Measurements from ENCODE around the gene HSPB1.
"Not testable (repeated sequence)": the region's sequence is repeated elsewhere in the genome, so short reads cannot be mapped to it uniquely, and the experiment has no call there.

The HSPB1 gene

GRCh38 chr7:76335417-76335816 lies 32.9 kb downstream of the HSPB1 start:
- DNase-seq = not testable (repeated sequence)

DNA sequence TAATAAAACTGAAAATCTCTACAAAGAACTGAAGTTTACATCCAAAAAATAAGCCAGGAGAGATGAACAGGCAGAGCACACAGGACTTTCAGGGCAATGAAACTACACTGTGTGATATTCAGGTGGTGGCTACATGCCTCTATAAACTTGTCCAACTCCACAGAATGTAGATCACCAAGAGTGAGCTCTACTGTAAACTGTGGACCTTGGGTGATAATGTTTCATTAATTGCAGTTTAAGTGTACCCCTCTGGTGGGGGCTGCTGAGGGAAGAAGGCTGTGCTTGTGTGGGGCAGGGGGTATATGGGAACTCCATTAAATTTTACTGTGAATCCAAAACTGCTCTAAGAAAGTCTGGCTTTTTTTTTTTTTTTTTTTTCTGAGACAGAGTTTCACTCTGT lies 33.6 kb downstream of the HSPB1 start:
- DNase-seq = no peak

DNA sequence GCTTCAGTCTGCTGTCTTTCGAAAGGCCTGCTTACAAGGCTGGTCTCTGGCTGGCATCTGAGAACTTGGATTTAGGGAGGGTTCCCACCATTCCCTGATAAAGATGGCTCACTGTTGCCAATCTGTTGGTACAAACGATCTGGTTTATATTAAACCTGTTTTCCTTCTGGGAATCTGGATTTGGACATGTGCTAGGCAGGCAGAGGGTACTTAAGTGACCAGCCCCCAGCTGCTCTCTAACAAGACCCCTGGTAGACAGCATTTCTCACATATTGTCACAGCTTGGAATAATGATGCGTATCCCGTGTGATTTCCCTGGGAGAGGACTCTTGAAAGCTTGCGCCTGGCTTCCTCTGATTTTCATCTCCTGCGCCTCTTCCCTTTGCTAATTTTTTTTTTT lies 34.7 kb downstream of the HSPB1 start:
- DNase-seq = no peak

- DNase-seq = no peak
These were observed 36.0 kb downstream of the HSPB1 start for GRCh38 chr7:76338298-76339084.

GRCh38 chr7:76340617-76341131 lies 38.2 kb downstream of the HSPB1 start:
- no peak for DNase-seq

DNA sequence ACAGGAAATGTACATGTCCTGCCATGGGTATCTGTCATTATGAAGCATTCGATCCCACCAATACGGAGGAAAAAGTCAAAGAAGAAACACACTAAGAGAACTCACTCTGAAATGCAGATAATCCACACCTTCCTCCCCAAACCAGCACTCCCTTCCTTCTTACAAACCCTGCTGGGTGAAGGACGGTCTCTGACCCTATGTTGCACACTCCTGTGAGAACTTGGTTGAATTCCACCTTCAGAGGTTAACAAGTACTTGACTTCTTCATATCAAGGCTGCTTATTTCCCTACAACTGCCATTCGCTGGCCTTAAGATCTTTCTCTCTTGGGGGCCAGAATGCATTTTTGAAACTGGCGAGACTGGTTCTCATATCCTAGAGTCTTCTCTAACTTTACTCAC lies 39.7 kb downstream of the HSPB1 start:
- DNase-seq = no peak

DNA sequence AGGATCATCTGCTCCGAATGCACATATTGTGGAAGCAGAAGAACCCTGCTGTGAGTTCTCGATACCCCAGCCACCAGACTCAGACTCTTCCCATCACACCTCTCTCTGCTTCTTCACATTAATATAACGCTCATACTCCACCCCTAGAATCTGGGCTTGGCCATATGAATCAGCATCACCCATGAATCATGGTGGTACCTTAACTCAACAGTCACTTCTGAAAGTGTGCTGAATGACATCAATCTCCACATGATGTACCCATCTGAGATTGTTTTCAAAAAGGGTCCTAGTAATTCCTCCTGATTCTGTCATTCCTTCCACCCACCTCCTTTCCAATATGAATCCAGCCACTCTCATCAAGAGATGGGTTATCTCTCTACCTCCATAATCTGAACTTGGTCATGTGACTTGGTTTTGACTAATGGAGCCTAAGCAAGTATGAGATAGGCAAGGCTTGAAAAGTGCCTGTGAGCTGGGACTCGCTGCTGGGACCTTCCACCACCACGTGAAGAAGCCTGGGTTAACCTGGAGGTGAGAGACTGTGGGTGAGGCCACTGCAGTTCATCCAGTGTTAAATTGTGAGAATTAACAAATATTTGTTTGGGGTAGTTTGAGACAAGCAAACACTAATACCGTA lies 40.9 kb downstream of the HSPB1 start:
- DNase-seq = no peak

DNA sequence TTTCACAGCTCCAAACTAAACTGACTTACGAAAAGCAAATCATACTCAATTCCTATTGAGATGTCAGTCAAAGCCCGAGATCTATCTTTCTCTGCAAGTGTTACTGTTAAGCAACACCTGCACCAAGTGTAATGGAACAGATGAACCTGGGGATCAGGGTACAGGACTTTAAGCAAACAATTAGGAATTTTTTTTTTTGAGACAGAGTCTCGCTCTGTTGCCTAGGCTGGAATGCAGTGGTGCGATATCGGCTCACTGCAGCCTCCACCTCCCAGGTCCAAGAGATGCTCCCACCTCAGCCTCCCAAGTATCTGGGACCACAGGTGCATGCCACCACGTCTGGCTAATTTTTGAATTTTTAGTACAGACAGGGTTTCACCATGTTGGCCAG lies 41.5 kb downstream of the HSPB1 start:
- no peak for DNase-seq

DNA sequence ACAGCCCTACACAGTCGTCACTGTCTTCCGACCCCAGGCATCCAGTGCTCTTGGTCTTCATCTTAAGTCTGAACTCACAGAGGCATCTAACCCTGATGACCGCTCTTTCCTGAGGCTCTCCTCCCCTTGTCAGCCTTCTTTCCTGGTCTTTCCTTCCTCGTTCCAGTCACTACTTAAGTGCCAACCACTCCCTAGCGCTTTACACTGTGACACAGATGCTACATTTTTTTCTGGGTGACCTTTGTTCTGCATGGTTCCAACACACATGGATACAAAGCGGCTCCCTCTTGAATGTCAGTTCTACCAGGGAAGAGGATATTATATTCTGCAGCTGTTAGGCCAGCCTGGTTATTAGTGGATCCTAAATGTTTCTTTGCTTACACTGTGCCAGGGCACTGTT lies 43.6 kb downstream of the HSPB1 start:
- DNase-seq = no peak

- DNase-seq = no peak
These were observed 44.3 kb downstream of the HSPB1 start for GRCh38 chr7:76346778-76347177.

GRCh38 chr7:76347710-76348109 lies 45.2 kb downstream of the HSPB1 start:
- no peak for DNase-seq

DNA sequence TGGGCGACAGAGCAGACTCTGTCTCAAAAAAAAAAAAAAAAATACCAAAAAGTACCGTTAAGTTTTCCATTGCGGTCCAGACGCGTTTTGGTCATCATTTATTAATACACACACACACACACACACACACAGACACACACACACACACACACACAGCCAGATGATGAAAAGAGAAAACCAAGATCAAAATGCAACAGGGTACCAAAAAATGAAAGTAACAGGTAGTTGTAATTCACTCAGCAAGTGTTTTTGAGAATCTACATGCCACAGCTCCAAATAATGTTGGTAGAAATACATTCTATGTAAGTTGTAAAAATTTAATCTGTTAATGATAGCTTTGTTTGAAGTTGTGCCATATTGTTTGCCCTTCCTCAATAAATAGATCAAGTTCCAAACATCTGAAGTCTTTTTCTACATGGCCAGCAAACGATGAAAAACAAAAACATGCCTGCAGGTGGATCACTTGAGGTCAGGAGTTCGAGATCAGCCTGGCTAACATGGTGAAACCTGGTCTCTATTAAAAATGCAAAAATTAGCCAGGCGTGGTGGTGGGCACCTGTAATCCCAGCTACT lies 46.9 kb downstream of the HSPB1 start:
- no peak for DNase-seq

DNA sequence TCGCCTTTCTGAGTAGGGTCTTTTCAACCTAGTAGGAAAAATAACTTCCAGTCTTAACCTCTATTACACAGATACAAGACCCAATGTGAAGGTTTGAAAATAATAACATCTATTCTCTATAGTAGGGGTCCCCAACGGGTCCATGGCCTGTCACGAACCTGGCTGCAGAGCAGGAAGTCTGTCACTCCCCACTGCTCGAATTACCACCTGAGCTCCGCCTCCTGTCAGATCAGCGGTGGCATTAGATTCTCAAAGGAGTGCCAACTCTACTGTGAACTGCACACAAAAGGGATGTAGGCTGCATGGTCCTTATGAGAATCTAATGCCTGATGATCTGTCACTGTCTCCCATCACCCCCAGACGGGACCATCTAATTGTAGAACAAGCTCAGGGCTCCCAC lies 48.9 kb downstream of the HSPB1 start:
- no peak for DNase-seq

DNA sequence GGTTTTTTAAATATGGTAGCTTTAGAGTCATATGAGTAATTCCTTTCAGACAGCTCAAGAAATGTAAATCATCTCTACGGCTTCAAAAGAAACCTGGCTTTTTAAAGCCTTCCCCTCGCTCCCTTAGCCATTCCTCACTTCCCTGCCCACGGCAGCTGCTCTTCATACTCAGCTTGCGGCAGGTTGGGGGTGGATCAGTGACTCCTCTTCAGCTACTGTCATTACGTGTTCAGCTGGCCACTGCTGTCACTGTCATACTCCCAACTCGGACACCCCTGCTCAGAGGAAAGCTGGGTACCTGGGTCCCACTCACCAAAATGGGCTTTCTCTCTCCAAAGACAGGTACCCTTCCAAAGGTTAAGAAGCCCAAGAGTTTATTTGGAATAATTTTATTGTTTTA lies 49.7 kb downstream of the HSPB1 start:
- no peak for DNase-seq

DNA sequence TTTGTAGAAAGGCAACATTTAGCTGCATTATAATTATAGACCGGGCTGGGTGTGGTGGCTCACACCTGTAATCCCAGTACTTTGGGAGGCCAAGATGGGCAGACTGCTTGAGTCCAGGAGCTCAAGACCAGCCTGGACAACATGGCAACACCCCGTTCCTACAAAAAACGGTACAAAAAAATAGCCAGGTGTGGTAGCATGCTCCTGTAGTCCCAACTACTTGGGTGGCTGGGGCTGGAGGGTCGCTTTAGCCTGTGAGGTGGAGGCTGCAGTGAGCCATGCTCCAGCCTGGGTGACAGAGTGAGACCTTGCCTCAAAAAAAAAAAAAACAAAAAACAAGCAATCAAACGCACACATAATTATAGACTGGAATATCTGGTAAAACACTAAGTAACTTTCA lies 51.3 kb downstream of the HSPB1 start:
- DNase-seq = no peak

Measured in CD4-positive, alpha-beta T cell treated with Interleukin-12 subunit alpha and Interleukin-12 subunit beta, for 1 hour (primary cell).